ENCODE results near the gene PTPRD.

PTPRD gene

DNA sequence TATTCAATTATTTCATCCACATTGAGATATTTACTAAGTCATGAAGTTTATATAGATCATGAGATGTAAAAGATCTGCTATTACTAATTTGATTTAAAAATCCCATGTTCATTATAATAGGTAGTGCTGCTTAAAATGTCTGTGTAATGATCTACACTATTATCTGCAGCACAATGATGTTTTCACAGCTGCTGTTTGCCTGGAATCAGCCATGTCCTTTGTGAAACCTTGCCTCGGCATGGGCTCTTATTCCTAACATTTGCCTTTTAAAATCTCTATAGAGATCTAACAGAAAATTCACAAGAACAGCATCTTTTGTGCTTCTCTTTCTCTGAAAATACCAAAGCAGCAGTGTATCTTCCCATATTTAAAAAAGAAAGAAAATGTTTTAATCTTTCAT is 444.6 kb downstream of the PTPRD start:
- TF ChIP-seq, protein P1, sequence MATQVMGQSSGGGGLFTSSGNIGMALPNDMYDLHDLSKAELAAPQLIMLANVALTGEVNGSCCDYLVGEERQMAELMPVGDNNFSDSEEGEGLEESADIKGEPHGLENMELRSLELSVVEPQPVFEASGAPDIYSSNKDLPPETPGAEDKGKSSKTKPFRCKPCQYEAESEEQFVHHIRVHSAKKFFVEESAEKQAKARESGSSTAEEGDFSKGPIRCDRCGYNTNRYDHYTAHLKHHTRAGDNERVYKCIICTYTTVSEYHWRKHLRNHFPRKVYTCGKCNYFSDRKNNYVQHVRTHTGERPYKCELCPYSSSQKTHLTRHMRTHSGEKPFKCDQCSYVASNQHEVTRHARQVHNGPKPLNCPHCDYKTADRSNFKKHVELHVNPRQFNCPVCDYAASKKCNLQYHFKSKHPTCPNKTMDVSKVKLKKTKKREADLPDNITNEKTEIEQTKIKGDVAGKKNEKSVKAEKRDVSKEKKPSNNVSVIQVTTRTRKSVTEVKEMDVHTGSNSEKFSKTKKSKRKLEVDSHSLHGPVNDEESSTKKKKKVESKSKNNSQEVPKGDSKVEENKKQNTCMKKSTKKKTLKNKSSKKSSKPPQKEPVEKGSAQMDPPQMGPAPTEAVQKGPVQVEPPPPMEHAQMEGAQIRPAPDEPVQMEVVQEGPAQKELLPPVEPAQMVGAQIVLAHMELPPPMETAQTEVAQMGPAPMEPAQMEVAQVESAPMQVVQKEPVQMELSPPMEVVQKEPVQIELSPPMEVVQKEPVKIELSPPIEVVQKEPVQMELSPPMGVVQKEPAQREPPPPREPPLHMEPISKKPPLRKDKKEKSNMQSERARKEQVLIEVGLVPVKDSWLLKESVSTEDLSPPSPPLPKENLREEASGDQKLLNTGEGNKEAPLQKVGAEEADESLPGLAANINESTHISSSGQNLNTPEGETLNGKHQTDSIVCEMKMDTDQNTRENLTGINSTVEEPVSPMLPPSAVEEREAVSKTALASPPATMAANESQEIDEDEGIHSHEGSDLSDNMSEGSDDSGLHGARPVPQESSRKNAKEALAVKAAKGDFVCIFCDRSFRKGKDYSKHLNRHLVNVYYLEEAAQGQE (IDR thresholded peaks at IDR 0.05; ENCODE audit: insufficient read depth in 1 of 2, low read depth in 2 of 2, low read length in 2 of 2) = no peak
- TF ChIP-seq POLR2AphosphoS5 (IDR thresholded peaks at IDR 0.05; ENCODE audit: low read depth, low read length) (no peak), TAF1 (IDR thresholded peaks at IDR 0.05; ENCODE audit: borderline replicate concordance, insufficient read depth, low read length) (no peak), FOXP2 (optimal IDR thresholded peaks at IDR 0.05; ENCODE audit: borderline replicate concordance, extremely low read depth, extremely low read length, insufficient read depth) (no peak), SIN3A (IDR thresholded peaks at IDR 0.05; ENCODE audit: borderline replicate concordance, insufficient read depth, low read length) (no peak)

DNA sequence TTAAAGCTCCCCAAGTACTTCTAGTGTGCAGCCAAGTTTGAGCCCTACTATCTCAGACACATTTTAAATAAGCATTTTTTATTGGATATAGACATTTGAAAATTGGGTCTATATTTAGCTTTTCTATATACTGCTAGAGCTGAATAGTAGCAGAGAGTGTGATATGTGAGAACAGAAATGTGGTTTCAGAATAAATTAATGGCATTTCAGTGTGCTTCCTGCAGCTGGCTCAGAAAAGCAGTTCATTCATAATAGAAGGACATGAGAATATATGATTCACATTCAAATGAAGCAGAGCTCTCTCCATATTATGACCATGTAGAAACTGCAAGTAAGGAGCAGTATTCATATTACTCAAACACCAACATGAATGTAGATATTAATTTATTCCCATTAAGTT is 464.0 kb downstream of the PTPRD start:
- TF ChIP-seq FOXP2 (optimal IDR thresholded peaks at IDR 0.05; ENCODE audit: borderline replicate concordance, extremely low read depth, extremely low read length, insufficient read depth) = no peak
- TF ChIP-seq TAF1 (IDR thresholded peaks at IDR 0.05; ENCODE audit: borderline replicate concordance, insufficient read depth, low read length) = no peak
- no peak for TF ChIP-seq SIN3A (IDR thresholded peaks at IDR 0.05; ENCODE audit: borderline replicate concordance, insufficient read depth, low read length)
- TF ChIP-seq, protein P1 (IDR thresholded peaks at IDR 0.05; ENCODE audit: insufficient read depth in 1 of 2, low read depth in 2 of 2, low read length in 2 of 2) = no peak
- TF ChIP-seq POLR2AphosphoS5 (IDR thresholded peaks at IDR 0.05; ENCODE audit: low read depth, low read length) = no peak

DNA sequence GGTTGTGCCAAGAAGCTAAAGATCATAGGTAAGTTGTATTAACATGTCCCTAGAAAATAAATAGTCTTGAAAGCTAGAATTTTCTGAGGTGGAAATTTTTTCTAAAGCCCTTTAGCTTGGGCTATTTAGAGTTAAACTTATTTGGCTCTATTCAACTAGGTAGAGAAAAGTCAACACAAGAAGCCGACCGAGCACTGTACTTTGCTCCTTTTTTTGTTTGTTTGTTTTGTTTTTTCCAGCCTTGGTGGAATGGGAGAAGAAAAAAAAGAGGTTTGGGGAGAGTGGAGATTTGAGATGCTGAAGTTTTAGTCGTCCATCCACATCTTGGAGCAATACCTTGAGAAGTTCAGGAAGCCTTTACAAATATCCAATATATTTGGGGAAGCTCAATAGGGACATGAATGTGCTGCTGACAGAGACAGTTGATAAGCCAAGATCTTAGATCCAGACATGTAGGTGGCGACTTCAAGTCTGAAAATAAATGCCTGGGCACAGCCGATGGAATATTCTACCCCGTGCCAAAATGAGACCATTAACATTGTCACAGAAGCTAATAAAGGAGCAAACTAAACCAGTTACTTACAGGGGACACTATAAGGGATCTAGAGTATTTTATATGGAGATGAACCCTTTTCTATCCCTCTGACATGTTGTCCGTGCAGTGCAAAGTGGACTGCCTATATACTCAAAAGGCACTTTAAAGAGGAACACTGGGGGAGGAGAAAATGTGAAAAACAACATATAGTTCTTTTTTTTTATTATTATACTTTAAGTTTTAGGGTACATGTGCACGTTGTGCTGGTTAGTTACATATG is 466.1 kb downstream of the PTPRD start:
- no peak for TF ChIP-seq SIN3A (IDR thresholded peaks at IDR 0.05; ENCODE audit: borderline replicate concordance, insufficient read depth, low read length)
- no peak for TF ChIP-seq POLR2AphosphoS5 (IDR thresholded peaks at IDR 0.05; ENCODE audit: low read depth, low read length)
- TF ChIP-seq FOXP2 (optimal IDR thresholded peaks at IDR 0.05; ENCODE audit: borderline replicate concordance, extremely low read depth, extremely low read length, insufficient read depth) = no peak
- TF ChIP-seq, protein P1 (IDR thresholded peaks at IDR 0.05; ENCODE audit: insufficient read depth in 1 of 2, low read depth in 2 of 2, low read length in 2 of 2) = no peak
- TF ChIP-seq TAF1 (IDR thresholded peaks at IDR 0.05; ENCODE audit: borderline replicate concordance, insufficient read depth, low read length) = no peak

DNA sequence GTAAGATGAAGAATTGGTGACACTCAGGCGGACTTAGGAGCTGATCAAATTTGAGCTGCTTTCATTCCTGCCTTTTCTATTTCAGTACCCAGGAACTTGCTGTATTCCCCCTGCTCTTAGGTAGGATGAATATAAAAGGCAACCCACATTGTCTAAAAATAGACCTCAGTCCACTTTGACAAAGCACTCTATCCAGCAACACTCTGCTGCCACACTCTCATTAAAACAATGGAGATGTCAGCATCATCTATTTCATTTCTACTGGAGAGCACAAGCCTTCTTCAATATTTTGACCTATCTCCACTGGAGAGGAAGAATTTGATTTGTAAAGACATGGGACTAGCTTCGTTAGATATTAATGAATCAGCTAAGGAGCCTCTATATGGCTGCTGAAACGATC is 468.4 kb downstream of the PTPRD start:
- TF ChIP-seq, protein P1 (IDR thresholded peaks at IDR 0.05; ENCODE audit: insufficient read depth in 1 of 2, low read depth in 2 of 2, low read length in 2 of 2) = no peak
- no peak for TF ChIP-seq SIN3A (IDR thresholded peaks at IDR 0.05; ENCODE audit: borderline replicate concordance, insufficient read depth, low read length)
- TF ChIP-seq POLR2AphosphoS5 (IDR thresholded peaks at IDR 0.05; ENCODE audit: low read depth, low read length) = no peak
- no peak for TF ChIP-seq FOXP2 (optimal IDR thresholded peaks at IDR 0.05; ENCODE audit: borderline replicate concordance, extremely low read depth, extremely low read length, insufficient read depth)
- no peak for TF ChIP-seq TAF1 (IDR thresholded peaks at IDR 0.05; ENCODE audit: borderline replicate concordance, insufficient read depth, low read length)

Data from PFSK-1 (cell line).